Loucy (cell line): ENCODE measurements around the gene ATP6V0D1.

ENCODE experiments used
- EZH2phosphoT487 ChIP-seq: fragments of 200-600 bp; IDR thresholded peaks from 2 replicates; pipeline ENCODE4 v1.6.1; 2018; ENCODE audit warnings: antibody characterized with exemption, mild to moderate bottlenecking, moderate library complexity, borderline replicate concordance
- TF ChIP-seq, protein P1 (sequence below): fragments of 200-600 bp; sonication (generic); conservative IDR thresholded peaks from 2 replicates; pipeline ENCODE4 v1.5.1; 2014; ENCODE audit warnings: mild to moderate bottlenecking, antibody characterized with exemption, low read length

DNA sequence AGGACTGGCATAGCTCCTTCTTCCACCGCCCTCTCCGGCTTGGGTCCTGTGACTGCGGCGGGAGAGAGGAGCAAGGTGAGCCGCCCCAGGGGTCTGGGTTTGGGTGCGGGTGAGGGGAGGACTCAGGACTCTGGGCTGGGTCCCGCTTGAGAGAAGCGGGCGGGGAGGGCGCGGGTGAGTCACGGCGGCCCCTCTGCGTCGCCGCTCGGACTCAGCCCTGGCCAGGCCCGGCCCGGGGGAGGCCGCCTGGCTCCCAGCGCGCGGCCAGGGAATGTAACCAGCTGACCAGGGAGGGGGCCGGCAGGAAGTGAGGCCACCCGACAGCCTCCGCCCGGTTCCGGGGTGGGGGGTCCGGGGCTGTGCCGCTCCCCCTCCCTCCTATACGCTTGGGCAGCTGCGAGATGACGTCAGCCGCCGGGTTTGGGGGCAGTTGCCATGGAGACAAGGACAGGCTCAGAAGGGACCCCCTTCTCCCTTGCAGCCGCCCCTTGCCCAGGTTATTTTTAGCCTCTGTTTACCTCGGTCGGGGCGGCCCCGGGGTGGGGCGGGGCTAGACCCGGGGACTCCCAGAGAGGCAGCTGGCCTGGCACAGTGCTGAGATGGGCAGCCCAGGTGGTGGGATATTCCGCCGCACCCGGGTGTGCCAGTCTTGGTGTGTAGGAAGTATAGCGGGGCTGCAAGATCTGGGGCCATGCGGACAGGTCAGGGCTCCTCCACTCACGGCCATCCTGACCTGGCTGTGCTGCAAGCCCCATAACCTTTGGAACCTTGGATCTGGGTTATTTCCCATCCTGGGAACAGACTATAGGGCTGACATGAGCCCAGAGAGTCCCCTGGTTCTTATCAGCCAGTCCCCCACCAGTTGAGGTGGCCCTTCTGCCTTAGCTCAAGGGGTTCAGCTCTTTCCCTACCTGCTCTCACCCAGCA lies 49.3 kb upstream of the ATP6V0D1 start:
- TF ChIP-seq, protein P1, sequence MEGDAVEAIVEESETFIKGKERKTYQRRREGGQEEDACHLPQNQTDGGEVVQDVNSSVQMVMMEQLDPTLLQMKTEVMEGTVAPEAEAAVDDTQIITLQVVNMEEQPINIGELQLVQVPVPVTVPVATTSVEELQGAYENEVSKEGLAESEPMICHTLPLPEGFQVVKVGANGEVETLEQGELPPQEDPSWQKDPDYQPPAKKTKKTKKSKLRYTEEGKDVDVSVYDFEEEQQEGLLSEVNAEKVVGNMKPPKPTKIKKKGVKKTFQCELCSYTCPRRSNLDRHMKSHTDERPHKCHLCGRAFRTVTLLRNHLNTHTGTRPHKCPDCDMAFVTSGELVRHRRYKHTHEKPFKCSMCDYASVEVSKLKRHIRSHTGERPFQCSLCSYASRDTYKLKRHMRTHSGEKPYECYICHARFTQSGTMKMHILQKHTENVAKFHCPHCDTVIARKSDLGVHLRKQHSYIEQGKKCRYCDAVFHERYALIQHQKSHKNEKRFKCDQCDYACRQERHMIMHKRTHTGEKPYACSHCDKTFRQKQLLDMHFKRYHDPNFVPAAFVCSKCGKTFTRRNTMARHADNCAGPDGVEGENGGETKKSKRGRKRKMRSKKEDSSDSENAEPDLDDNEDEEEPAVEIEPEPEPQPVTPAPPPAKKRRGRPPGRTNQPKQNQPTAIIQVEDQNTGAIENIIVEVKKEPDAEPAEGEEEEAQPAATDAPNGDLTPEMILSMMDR = no peak
- no peak for TF ChIP-seq EZH2phosphoT487
